ENCODE results near the gene BMP6. TPM values are rescaled to one million over a fixed set of nuclear protein-coding genes. Genes with fewer than 3 reads are reported as not detected.
A peak's percentile ranks its signal among the peaks of the same experiment; 100 is the strongest.

BMP6 gene
- total and polyA plus RNA-seq, 5 donors = 2.3 to 4.7 (median 3.0) TPM

- Histone ChIP-seq H3K4me3 (ENCODE audit: low read length) (no peak overlapping the region), H3K27ac (ENCODE audit: low read length) (no peak overlapping the region), H3K4me1 (ENCODE audit: control insufficient read depth, insufficient read depth, low read length) (no peaks in the 10 kb centered on the region), H3K27me3 (ENCODE audit: control insufficient read depth, insufficient read depth) (no peaks in the 10 kb centered on the region), H3K9me3 (ENCODE audit: control insufficient read depth, low read length) (no peaks in the 10 kb centered on the region)
- intact Hi-C loops (cut with DNase I) = loop anchor here (5.0 to 10.0 kb wide), 6 partner anchors 272 to 344 kb away; partner anchors contain the start of gene BLOC1S5 (in 2 of the 4)
- WGBS = 93% methylated on average over 2 of the region's 2 CpGs
- DNase-seq = no peak
- no peak for ATAC-seq
Measured at GRCh38 chr6:7720346-7720745, 5.6 kb upstream of the BMP6 start.

GRCh38 chr6:7721649-7722048 lies 4.2 kb upstream of the BMP6 start:
- Histone ChIP-seq H3K27me3 (ENCODE audit: control insufficient read depth, insufficient read depth) (no peaks in the 10 kb centered on the region), H3K9me3 (ENCODE audit: control insufficient read depth, low read length) (no peaks in the 10 kb centered on the region), H3K4me1 (ENCODE audit: control insufficient read depth, insufficient read depth, low read length) (no peaks in the 10 kb centered on the region), H3K4me3 (ENCODE audit: low read length) (no peak overlapping the region), H3K27ac (ENCODE audit: low read length) (no peak overlapping the region)
- ATAC-seq (no peak), DNase-seq (no peak)
- 24% methylated on average over 3 of the region's 3 CpGs for WGBS
- intact Hi-C loops (cut with DNase I) = loop anchor here (5.0 to 10.0 kb wide), 6 partner anchors 271 to 343 kb away; partner anchors contain the start of gene BLOC1S5 (in 2 of the 4)

GRCh38 chr6:7723041-7723447 lies 2.9 kb upstream of the BMP6 start:
- Histone ChIP-seq H3K4me3 (ENCODE audit: low read length) (no peak overlapping the region), H3K27ac (ENCODE audit: low read length) (no peak overlapping the region), H3K4me1 (ENCODE audit: control insufficient read depth, insufficient read depth, low read length) (no peaks in the 10 kb centered on the region), H3K27me3 (ENCODE audit: control insufficient read depth, insufficient read depth) (no peaks in the 10 kb centered on the region), H3K9me3 (ENCODE audit: control insufficient read depth, low read length) (no peaks in the 10 kb centered on the region)
- WGBS = 3% methylated on average over 10 of the region's 10 CpGs
- intact Hi-C loops (cut with DNase I) = loop anchor here (5.0 to 10.0 kb wide), 6 partner anchors 269 to 342 kb away; partner anchors contain the start of gene BLOC1S5 (in 2 of the 4)
- peak; percentile 75 to 93 (median 85) for DNase-seq
- peak; percentile 38 to 59 for ATAC-seq

GRCh38 chr6:7723554-7723953 lies 2.3 kb upstream of the BMP6 start:
- no peaks in the 10 kb centered on the region for H3K9me3 ChIP-seq (ENCODE audit: control insufficient read depth, low read length)
- DNase-seq = no peak
- no peak overlapping the region for H3K4me3 ChIP-seq (ENCODE audit: low read length)
- no peak overlapping the region for H3K27ac ChIP-seq (ENCODE audit: low read length)
- intact Hi-C loops (cut with DNase I) = loop anchor here (5.0 to 10.0 kb wide), 6 partner anchors 269 to 341 kb away; partner anchors contain the start of gene BLOC1S5 (in 2 of the 4)
- H3K4me1 ChIP-seq (ENCODE audit: control insufficient read depth, insufficient read depth, low read length) = peaks cover under 1% of the 10 kb centered on the region
- no peak for ATAC-seq
- 93% methylated on average over 6 of the region's 6 CpGs for WGBS
- no peaks in the 10 kb centered on the region for H3K27me3 ChIP-seq (ENCODE audit: control insufficient read depth, insufficient read depth)

- Histone ChIP-seq H3K27me3 (ENCODE audit: control insufficient read depth, insufficient read depth) (no peaks in the 10 kb centered on the region), H3K4me3 (ENCODE audit: low read length) (peak overlapping the region; percentile 66), H3K4me1 (ENCODE audit: control insufficient read depth, insufficient read depth, low read length) (peaks cover 2% of the 10 kb centered on the region), H3K9me3 (ENCODE audit: control insufficient read depth, low read length) (no peaks in the 10 kb centered on the region), H3K27ac (ENCODE audit: low read length) (no peak overlapping the region)
- WGBS = 30% methylated on average over 10 of the region's 10 CpGs
- DNase-seq (peak in 1 of 3 donors; percentile 51), ATAC-seq (no peak)
- intact Hi-C loops (cut with DNase I) = loop anchor here in 1 of 4 donors (5.0 to 10.0 kb wide), 2 partner anchors 272 to 339 kb away; partner anchors contain the start of gene BLOC1S5
Measured at GRCh38 chr6:7725412-7725811, 487 bp upstream of the BMP6 start.

GRCh38 chr6:7726416-7727085 lies 652 bp downstream of the BMP6 start:
- no peaks in the 10 kb centered on the region for H3K9me3 ChIP-seq (ENCODE audit: control insufficient read depth, low read length)
- peaks cover 2% of the 10 kb centered on the region for H3K4me1 ChIP-seq (ENCODE audit: control insufficient read depth, insufficient read depth, low read length)
- intact Hi-C loops (cut with DNase I) = loop anchor here in 1 of 4 donors (5.0 to 10.0 kb wide), 2 partner anchors 271 to 338 kb away; partner anchors contain the start of gene BLOC1S5
- under 1% methylated on average over 73 of the region's 73 CpGs for WGBS
- no peak overlapping the region for H3K27ac ChIP-seq (ENCODE audit: low read length)
- no peaks in the 10 kb centered on the region for H3K27me3 ChIP-seq (ENCODE audit: control insufficient read depth, insufficient read depth)
- H3K4me3 ChIP-seq (ENCODE audit: low read length) = peak overlapping the region; percentile 66
- ATAC-seq (peak; percentile 32 to 36), DNase-seq (peak in 1 of 3 donors; percentile 51)

- DNase-seq = peak in 2 of 3 donors; percentile 50
- ATAC-seq = no peak
- H3K27ac ChIP-seq (ENCODE audit: low read length) = no peak overlapping the region
- intact Hi-C loops (cut with DNase I) = loop anchor here in 1 of 4 donors (5.0 to 10.0 kb wide), 2 partner anchors 270 to 337 kb away; partner anchors contain the start of gene BLOC1S5
- WGBS = under 1% methylated on average over 97 of the region's 97 CpGs
- peak overlapping the region; percentile 66 for H3K4me3 ChIP-seq (ENCODE audit: low read length)
- H3K9me3 ChIP-seq (ENCODE audit: control insufficient read depth, low read length) = no peaks in the 10 kb centered on the region
- H3K4me1 ChIP-seq (ENCODE audit: control insufficient read depth, insufficient read depth, low read length) = peaks cover 2% of the 10 kb centered on the region
- no peaks in the 10 kb centered on the region for H3K27me3 ChIP-seq (ENCODE audit: control insufficient read depth, insufficient read depth)
Measured at GRCh38 chr6:7727086-7727945, 1.4 kb downstream of the BMP6 start.

- peak; percentile 37 to 72 (median 63) for DNase-seq
- 1% methylated on average over 45 of the region's 45 CpGs for WGBS
- Histone ChIP-seq H3K27ac (ENCODE audit: low read length) (no peak overlapping the region), H3K27me3 (ENCODE audit: control insufficient read depth, insufficient read depth) (no peaks in the 10 kb centered on the region), H3K9me3 (ENCODE audit: control insufficient read depth, low read length) (no peaks in the 10 kb centered on the region), H3K4me1 (ENCODE audit: control insufficient read depth, insufficient read depth, low read length) (peaks cover 2% of the 10 kb centered on the region), H3K4me3 (ENCODE audit: low read length) (peak overlapping the region; percentile 66)
- peak in 1 of 2 donors; percentile 47 for ATAC-seq
- intact Hi-C loops (cut with DNase I) = loop anchor here in 1 of 4 donors (5.0 to 10.0 kb wide), 2 partner anchors 269 to 337 kb away; partner anchors contain the start of gene BLOC1S5
Measured at GRCh38 chr6:7727946-7728854, 2.3 kb downstream of the BMP6 start.

- Histone ChIP-seq H3K27ac (ENCODE audit: low read length) (no peak overlapping the region), H3K9me3 (ENCODE audit: control insufficient read depth, low read length) (no peaks in the 10 kb centered on the region), H3K4me3 (ENCODE audit: low read length) (peak overlapping the region; percentile 66), H3K4me1 (ENCODE audit: control insufficient read depth, insufficient read depth, low read length) (peaks cover 2% of the 10 kb centered on the region), H3K27me3 (ENCODE audit: control insufficient read depth, insufficient read depth) (no peaks in the 10 kb centered on the region)
- no peak for ATAC-seq
- DNase-seq = peak in 1 of 3 donors; percentile 45
- intact Hi-C loops (cut with DNase I) = loop anchor here in 1 of 4 donors (5.0 to 10.0 kb wide), 2 partner anchors 268 to 336 kb away; partner anchors contain the start of gene BLOC1S5
- 41% methylated on average over 14 of the region's 14 CpGs for WGBS
Measured at GRCh38 chr6:7728855-7729590, 3.1 kb downstream of the BMP6 start.
